Small intestine (tissue), 7 donors: ENCODE measurements around the gene ADAMTS14. TPM values are rescaled to one million over a fixed set of nuclear protein-coding genes. Genes with fewer than 3 reads are reported as not detected.

ENCODE experiments used
- DNase-seq, 2 donors: peaks; one replicate each; pipeline versions ENCODE4 v3.0.0 to v3.0.0-alpha.2; 2013
- FAIRE-seq: peaks from 2 replicates; lab custom pipeline; 2012; peaks lifted over from hg19 to GRCh38; lab: Jason Lieb, UNC
- H3K27ac ChIP-seq, 3 donors: one replicate each; pipeline ENCODE4 v1.5.1; 2013; ENCODE audit warnings: low read length in 2 of 3, mild to moderate bottlenecking in 2 of 3, control low read depth in 1 of 3, inconsistent platforms in 1 of 3, low read depth in 1 of 3, moderate library complexity in 1 of 3
- H3K27me3 ChIP-seq, 3 donors: one replicate each; pipeline ENCODE4 v1.6.1; 2013; ENCODE audit warnings: low read length in 3 of 3, inconsistent platforms in 1 of 3; ENCODE audit not compliant: control insufficient read depth in 3 of 3, insufficient read depth in 3 of 3
- H3K36me3 ChIP-seq, 3 donors: one replicate each; pipeline ENCODE4 v1.6.1; 2013; ENCODE audit warnings: low read length in 3 of 3, inconsistent platforms in 1 of 3, low read depth in 1 of 3, mild to moderate bottlenecking in 1 of 3, moderate library complexity in 1 of 3; ENCODE audit not compliant: control insufficient read depth in 3 of 3, insufficient read depth in 2 of 3
- H3K4me1 ChIP-seq, 3 donors: one replicate each; pipeline ENCODE4 v1.6.1; 2013; ENCODE audit warnings: low read length in 2 of 3, inconsistent platforms in 1 of 3, low read depth in 1 of 3, mild to moderate bottlenecking in 1 of 3, moderate library complexity in 1 of 3; ENCODE audit not compliant: control insufficient read depth in 3 of 3, insufficient read depth in 2 of 3
- H3K4me3 ChIP-seq, 3 donors: one replicate each; pipeline ENCODE4 v1.5.1; 2013; ENCODE audit warnings: low read length in 3 of 3, control low read depth in 1 of 3, inconsistent platforms in 1 of 3, low read depth in 1 of 3, mild to moderate bottlenecking in 1 of 3, moderate library complexity in 1 of 3
- H3K9me3 ChIP-seq, 2 donors: one replicate each; pipeline ENCODE4 v1.6.1; 2013; ENCODE audit warnings: low read depth in 1 of 2, low read length in 1 of 2; ENCODE audit not compliant: control insufficient read depth in 2 of 2, insufficient read depth in 1 of 2
- WGBS, 3 donors: extraction: QIAGEN DNeasy Blood & Tissue Kit; methylation state at CpG; one replicate each; pipeline ENCODE4 v1.1.7; 2013; 5-methylcytosine and 5-hydroxymethylcytosine counted together
- polyA plus RNA-seq, 4 donors: library from polyadenylated mRNA; stranded (reverse) in 3 of 4; unstranded in 1 of 4; fragments of 200-250 nt in 3 of 4; fragments of 120-200 nt in 1 of 4; gene quantifications; one replicate each; pipeline versions ENCODE4 v1.2.1 to v1.2.3, GENCODE V29; 2013
- donor health status: healthy with polysubstance abuse.
- donor health status: control.
- donor health status: control.
- donor health status: Bipolar disorder and iron deficiency.
- donor health status: healthy.

ADAMTS14 gene
- polyA plus RNA-seq, 4 donors = 0.45 to 7.7 (median 0.79) TPM

- FAIRE-seq = no peak
- Histone ChIP-seq H3K4me1 (peaks cover 0 to 50% (median 0%) of the 10 kb centered on the region in 3 donors), H3K4me3 (no peak overlapping the region), H3K27me3 (no peaks in the 10 kb centered on the region), H3K9me3 (no peaks in the 10 kb centered on the region), H3K27ac (no peak overlapping the region), H3K36me3 (no peaks in the 10 kb centered on the region)
- peak; percentile 22 to 74 for DNase-seq
- 37 to 80% (median 54%) methylated on average over 16 to 18 of the region's 18 CpGs for WGBS, 3 donors
Observed at GRCh38 chr10:70777063-70777875, 105.0 kb downstream of the ADAMTS14 start.

- Histone ChIP-seq H3K27me3 (no peaks in the 10 kb centered on the region), H3K4me3 (no peak overlapping the region)
- DNase-seq = no peak
Observed at GRCh38 chr10:70778267-70778924, 106.1 kb downstream of the ADAMTS14 start.

GRCh38 chr10:70779088-70779487 lies 106.8 kb downstream of the ADAMTS14 start:
- FAIRE-seq = no peak
- H3K9me3 ChIP-seq = no peaks in the 10 kb centered on the region
- H3K36me3 ChIP-seq = no peaks in the 10 kb centered on the region
- no peak overlapping the region for H3K4me3 ChIP-seq
- WGBS, 3 donors = 49 to 67% (median 60%) methylated on average over 2 of the region's 2 CpGs
- H3K27me3 ChIP-seq = no peaks in the 10 kb centered on the region
- peak overlapping the region in 1 of 3 donors; percentile 84 for H3K27ac ChIP-seq
- peaks cover 0 to 47% (median 0%) of the 10 kb centered on the region in 3 donors for H3K4me1 ChIP-seq
- no peak for DNase-seq

More at GRCh38 chr10:70778267-70778924, 106.1 kb downstream of the ADAMTS14 start:
- no peak for FAIRE-seq
- Histone ChIP-seq H3K9me3 (no peaks in the 10 kb centered on the region), H3K4me1 (peaks cover 0 to 50% (median 0%) of the 10 kb centered on the region in 3 donors), H3K36me3 (no peaks in the 10 kb centered on the region), H3K27ac (no peak overlapping the region)
- 66 to 79% (median 73%) methylated on average over 9 of the region's 9 CpGs for WGBS, 3 donors

GRCh38 chr10:70779511-70780369 lies 107.4 kb downstream of the ADAMTS14 start:
- WGBS, 3 donors = 62 to 78% (median 72%) methylated on average over 16 of the region's 16 CpGs
- H3K9me3 ChIP-seq = no peaks in the 10 kb centered on the region
- no peak for FAIRE-seq
- H3K27me3 ChIP-seq = no peaks in the 10 kb centered on the region
- H3K4me3 ChIP-seq = no peak overlapping the region
- H3K4me1 ChIP-seq = peaks cover 0 to 44% (median 0%) of the 10 kb centered on the region in 3 donors
- H3K27ac ChIP-seq = peak overlapping the region in 1 of 3 donors; percentile 84
- DNase-seq = peak; percentile 29 to 86
- H3K36me3 ChIP-seq = no peaks in the 10 kb centered on the region

GRCh38 chr10:70780370-70780760 lies 108.1 kb downstream of the ADAMTS14 start:
- Histone ChIP-seq H3K4me3 (no peak overlapping the region), H3K27me3 (no peaks in the 10 kb centered on the region), H3K27ac (no peak overlapping the region), H3K9me3 (no peaks in the 10 kb centered on the region), H3K4me1 (peaks cover 0 to 43% (median 0%) of the 10 kb centered on the region in 3 donors), H3K36me3 (no peaks in the 10 kb centered on the region)
- 91 to 93% (median 92%) methylated on average over 9 of the region's 9 CpGs for WGBS, 3 donors
- FAIRE-seq (no peak), DNase-seq (no peak)

- DNase-seq (no peak), FAIRE-seq (no peak)
- H3K27me3 ChIP-seq = no peaks in the 10 kb centered on the region
- WGBS, 3 donors = 91 to 93% (median 93%) methylated on average over 4 of the region's 4 CpGs
- no peak overlapping the region for H3K27ac ChIP-seq
- H3K36me3 ChIP-seq = no peaks in the 10 kb centered on the region
- H3K9me3 ChIP-seq = no peaks in the 10 kb centered on the region
- H3K4me3 ChIP-seq = no peak overlapping the region
- peaks cover 0 to 40% (median 0%) of the 10 kb centered on the region in 3 donors for H3K4me1 ChIP-seq
Observed at GRCh38 chr10:70780772-70781171, 108.5 kb downstream of the ADAMTS14 start.

GRCh38 chr10:70781461-70782051 lies 109.2 kb downstream of the ADAMTS14 start:
- WGBS, 3 donors = 89 to 96% (median 95%) methylated on average over 8 of the region's 8 CpGs
- Histone ChIP-seq H3K27me3 (no peaks in the 10 kb centered on the region), H3K9me3 (no peaks in the 10 kb centered on the region), H3K4me3 (no peak overlapping the region), H3K36me3 (no peaks in the 10 kb centered on the region), H3K27ac (no peak overlapping the region), H3K4me1 (peaks cover 0 to 39% (median 0%) of the 10 kb centered on the region in 3 donors)
- DNase-seq (no peak), FAIRE-seq (no peak)
